ENCODE data around the gene ITGB6. TPM values are rescaled to one million over a fixed set of nuclear protein-coding genes. Genes with fewer than 3 reads are reported as not detected.

The ITGB6 gene
- total RNA-seq, 1 experiment from 2014 or later: 7.2 TPM

DNA sequence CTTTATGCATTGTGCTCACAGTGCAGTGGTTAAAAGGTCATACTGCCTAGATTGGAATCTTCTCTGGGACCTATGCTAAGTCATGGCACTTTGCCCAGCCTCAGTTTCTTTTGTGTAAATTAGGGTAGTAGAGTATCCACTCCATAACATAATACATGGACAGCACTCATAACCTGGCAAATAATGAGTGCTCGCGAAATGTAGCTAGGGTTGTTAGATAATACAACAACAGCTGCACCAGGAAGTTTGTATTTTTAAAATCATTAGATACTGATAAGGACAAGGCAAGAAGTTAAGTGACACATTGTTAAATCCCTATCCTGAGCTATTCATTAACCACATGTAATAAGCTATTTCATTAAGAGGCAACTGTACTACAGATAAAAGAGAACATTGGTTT lies 123.8 kb downstream of the ITGB6 start:
- ATAC-seq: no peak
- H3K36me3 ChIP-seq (ENCODE audit: low read depth, low read length): no peaks in the 10 kb centered on the region
- no peak overlapping the region for H3K4me2 ChIP-seq (ENCODE audit: low read length)
- no peak for DNase-seq
- H3K9me3 ChIP-seq (ENCODE audit: low read length): no peaks in the 10 kb centered on the region
- no peak overlapping the region for H3K4me3 ChIP-seq (ENCODE audit: low read length)
- BruUV-seq (replicated peaks): no TSS peak
- H2AFZ ChIP-seq (ENCODE audit: low read length): no peak overlapping the region
- H3K9ac ChIP-seq (ENCODE audit: low read length): no peak overlapping the region
- TF ChIP-seq EZH2phosphoT487 (IDR thresholded peaks at IDR 0.05; ENCODE audit: borderline replicate concordance, low read length) (no peak), EZH2 (IDR thresholded peaks at IDR 0.05; ENCODE audit: low read length, unreplicated experiment) (no peak)
- TF ChIP-seq, protein P1, sequence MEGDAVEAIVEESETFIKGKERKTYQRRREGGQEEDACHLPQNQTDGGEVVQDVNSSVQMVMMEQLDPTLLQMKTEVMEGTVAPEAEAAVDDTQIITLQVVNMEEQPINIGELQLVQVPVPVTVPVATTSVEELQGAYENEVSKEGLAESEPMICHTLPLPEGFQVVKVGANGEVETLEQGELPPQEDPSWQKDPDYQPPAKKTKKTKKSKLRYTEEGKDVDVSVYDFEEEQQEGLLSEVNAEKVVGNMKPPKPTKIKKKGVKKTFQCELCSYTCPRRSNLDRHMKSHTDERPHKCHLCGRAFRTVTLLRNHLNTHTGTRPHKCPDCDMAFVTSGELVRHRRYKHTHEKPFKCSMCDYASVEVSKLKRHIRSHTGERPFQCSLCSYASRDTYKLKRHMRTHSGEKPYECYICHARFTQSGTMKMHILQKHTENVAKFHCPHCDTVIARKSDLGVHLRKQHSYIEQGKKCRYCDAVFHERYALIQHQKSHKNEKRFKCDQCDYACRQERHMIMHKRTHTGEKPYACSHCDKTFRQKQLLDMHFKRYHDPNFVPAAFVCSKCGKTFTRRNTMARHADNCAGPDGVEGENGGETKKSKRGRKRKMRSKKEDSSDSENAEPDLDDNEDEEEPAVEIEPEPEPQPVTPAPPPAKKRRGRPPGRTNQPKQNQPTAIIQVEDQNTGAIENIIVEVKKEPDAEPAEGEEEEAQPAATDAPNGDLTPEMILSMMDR (conservative IDR thresholded peaks at IDR 0.05; ENCODE audit: low read depth, low read length): no peak
- no peaks in the 10 kb centered on the region for H3K79me2 ChIP-seq (ENCODE audit: low read length)
- no peak overlapping the region for H3K27ac ChIP-seq (ENCODE audit: low read length)
- ChIA-PET POLR2A (ENCODE audit: unreplicated experiment) (interaction anchor here (0.5 to 0.7 kb wide), 2 partner anchors 11 to 993 kb away, joined by 3 read pairs; no protein-coding TSS in a partner anchor), CTCF (interaction anchor here (0.6 kb wide), 1 partner anchor 917 kb away, joined by 3 read pairs; no protein-coding TSS in a partner anchor)
- peaks cover 13% of the 10 kb centered on the region; the same call in 1 of the 2 replicates for H3K4me1 ChIP-seq (ENCODE audit: insufficient read depth, low read length)
- no peaks in the 10 kb centered on the region for H4K20me1 ChIP-seq (ENCODE audit: low read length)
- no peaks in the 10 kb centered on the region for H3K9me2 ChIP-seq (replicated peaks; ENCODE audit: low read length)
- no peaks in the 10 kb centered on the region for H3K27me3 ChIP-seq (ENCODE audit: low read length)
- intact Hi-C loops (cut with micrococcal nuclease): no loop called here
- H3F3A ChIP-seq (ENCODE audit: low read length, unreplicated experiment): no peaks in the 10 kb centered on the region

DNA sequence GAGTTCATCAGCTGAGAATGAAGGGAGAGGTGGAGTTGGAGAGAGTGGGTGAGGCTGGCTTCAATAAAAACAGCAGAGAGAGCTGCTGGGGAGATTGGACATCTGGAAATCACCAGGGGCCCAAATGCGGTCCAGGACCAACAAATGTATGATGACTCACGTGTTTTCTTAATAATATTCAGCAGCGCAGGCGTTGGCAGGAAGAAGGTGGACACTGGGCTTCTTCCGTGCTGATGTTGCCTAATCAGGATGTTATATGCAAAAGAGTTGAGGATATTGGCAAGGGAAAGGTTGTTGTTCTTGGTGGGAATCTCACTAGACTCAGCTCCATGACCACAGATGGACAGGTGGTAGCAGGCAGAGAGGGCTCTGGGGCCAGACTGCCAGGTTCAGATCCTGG lies 124.9 kb downstream of the ITGB6 start:
- no peaks in the 10 kb centered on the region for H3K79me2 ChIP-seq (ENCODE audit: low read length)
- no peaks in the 10 kb centered on the region for H3K9me3 ChIP-seq (ENCODE audit: low read length)
- H3F3A ChIP-seq (ENCODE audit: low read length, unreplicated experiment): no peaks in the 10 kb centered on the region
- CTCF ChIA-PET: no interaction called here
- H3K9ac ChIP-seq (ENCODE audit: low read length): no peak overlapping the region
- no peaks in the 10 kb centered on the region for H3K9me2 ChIP-seq (replicated peaks; ENCODE audit: low read length)
- H3K27me3 ChIP-seq (ENCODE audit: low read length): no peaks in the 10 kb centered on the region
- BruUV-seq (replicated peaks): no TSS peak
- DNase-seq (no peak), ATAC-seq (no peak)
- H3K36me3 ChIP-seq (ENCODE audit: low read depth, low read length): no peaks in the 10 kb centered on the region
- no peak overlapping the region for H3K4me3 ChIP-seq (ENCODE audit: low read length)
- POLR2A ChIA-PET (ENCODE audit: unreplicated experiment): no interaction called here
- peaks cover 13% of the 10 kb centered on the region; the same call in 1 of the 2 replicates for H3K4me1 ChIP-seq (ENCODE audit: insufficient read depth, low read length)
- TF ChIP-seq, protein P1 (conservative IDR thresholded peaks at IDR 0.05; ENCODE audit: low read depth, low read length): no peak
- TF ChIP-seq EZH2phosphoT487 (IDR thresholded peaks at IDR 0.05; ENCODE audit: borderline replicate concordance, low read length) (no peak), EZH2 (IDR thresholded peaks at IDR 0.05; ENCODE audit: low read length, unreplicated experiment) (no peak)
- intact Hi-C loops (cut with micrococcal nuclease): no loop called here
- H2AFZ ChIP-seq (ENCODE audit: low read length): no peak overlapping the region
- H3K4me2 ChIP-seq (ENCODE audit: low read length): no peak overlapping the region
- H4K20me1 ChIP-seq (ENCODE audit: low read length): no peaks in the 10 kb centered on the region
- H3K27ac ChIP-seq (ENCODE audit: low read length): no peak overlapping the region

DNA sequence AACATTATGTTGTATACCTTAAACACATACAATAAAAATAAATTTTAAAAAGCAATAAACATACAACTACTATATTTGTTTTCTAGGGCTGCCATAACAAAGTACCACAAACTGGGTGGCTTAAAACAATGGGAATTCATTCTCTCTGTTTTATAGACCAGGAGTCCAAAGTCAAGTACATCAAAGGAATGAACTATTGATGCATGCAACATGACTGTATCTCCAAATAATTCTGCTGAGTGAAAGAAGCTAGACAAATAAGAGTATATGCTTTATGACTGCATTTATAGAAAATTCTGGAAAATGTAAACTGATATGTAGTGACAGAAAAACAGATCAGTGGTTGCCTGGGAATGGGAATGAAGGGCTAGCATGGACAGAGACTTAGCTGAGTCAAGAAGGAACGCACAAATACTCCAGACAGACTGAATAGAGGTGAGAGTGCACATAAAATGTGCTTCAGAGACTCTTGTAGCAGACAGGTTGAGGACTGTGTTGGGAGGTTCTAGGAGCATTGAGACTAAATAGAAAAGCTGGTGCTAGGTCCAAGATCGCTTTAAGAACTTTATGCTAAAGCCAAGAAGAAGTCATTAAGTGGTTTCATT lies 126.7 kb downstream of the ITGB6 start:
- Histone ChIP-seq H3K27ac (ENCODE audit: low read length) (no peak overlapping the region), H4K20me1 (ENCODE audit: low read length) (no peaks in the 10 kb centered on the region), H3K27me3 (ENCODE audit: low read length) (no peaks in the 10 kb centered on the region), H3K9ac (ENCODE audit: low read length) (no peak overlapping the region), H3F3A (ENCODE audit: low read length, unreplicated experiment) (no peaks in the 10 kb centered on the region), H3K9me3 (ENCODE audit: low read length) (peaks cover 9% of the 10 kb centered on the region), H3K4me2 (ENCODE audit: low read length) (no peak overlapping the region), H3K4me3 (ENCODE audit: low read length) (no peak overlapping the region), H3K9me2 (replicated peaks; ENCODE audit: low read length) (no peaks in the 10 kb centered on the region), H2AFZ (ENCODE audit: low read length) (no peak overlapping the region), H3K79me2 (ENCODE audit: low read length) (no peaks in the 10 kb centered on the region), H3K4me1 (ENCODE audit: insufficient read depth, low read length) (peaks cover 13% of the 10 kb centered on the region; the same call in 1 of the 2 replicates), H3K36me3 (ENCODE audit: low read depth, low read length) (no peaks in the 10 kb centered on the region; the same call in 1 of the 2 replicates)
- TF ChIP-seq EZH2 (IDR thresholded peaks at IDR 0.05; ENCODE audit: low read length, unreplicated experiment) (no peak), EZH2phosphoT487 (IDR thresholded peaks at IDR 0.05; ENCODE audit: borderline replicate concordance, low read length) (no peak)
- TF ChIP-seq, protein P1 (conservative IDR thresholded peaks at IDR 0.05; ENCODE audit: low read depth, low read length): no peak
- ChIA-PET CTCF (no interaction called here), POLR2A (ENCODE audit: unreplicated experiment) (no interaction called here)
- intact Hi-C loops (cut with micrococcal nuclease): no loop called here
- DNase-seq: no peak
- no peak for ATAC-seq
- BruUV-seq (replicated peaks): no TSS peak
